Right atrium auricular region (tissue), 2 donors: ENCODE results near the gene TFAP2C. TPM values are rescaled to one million over a fixed set of nuclear protein-coding genes. Genes with fewer than 3 reads are reported as not detected.

Experiments used
- DNase-seq: peaks from one replicate; pipeline ENCODE4 v3.0.0-alpha.2; 2019; ENCODE audit warnings: low spot score
- H3K27ac ChIP-seq, 2 donors: fragments of 200-600 bp; sonication (generic); 1 replicate in 1 of 2; 2 replicates in 1 of 2; pipeline ENCODE4 v1.5.1; 2016 to 2019
- H3K27me3 ChIP-seq, 2 donors: fragments of 200-600 bp; sonication (generic); one replicate each; pipeline versions ENCODE4 v1.5.1 to v1.6.0; 2017 to 2019
- H3K36me3 ChIP-seq: fragments of 200-600 bp; sonication (generic); one replicate; pipeline ENCODE4 v1.5.1; 2016
- H3K4me1 ChIP-seq, 2 donors: fragments of 200-600 bp; sonication (generic); one replicate each; pipeline versions ENCODE4 v1.5.1 to v1.6.0; 2017 to 2019
- H3K4me3 ChIP-seq, 2 donors: fragments of 200-600 bp; sonication (generic); 1 replicate in 1 of 2; 2 replicates in 1 of 2; pipeline ENCODE4 v1.5.1; 2017 to 2019; ENCODE audit warnings: mild to moderate bottlenecking in 1 of 2, moderate library complexity in 1 of 2
- H3K9me3 ChIP-seq, 2 donors: fragments of 200-600 bp; sonication (generic); one replicate each; pipeline ENCODE4 v1.5.1; 2019
- CTCF ChIP-seq, 2 donors: fragments of 200-600 bp; sonication (generic); IDR thresholded peaks; one replicate each; pipeline ENCODE4 v1.5.1; 2019; ENCODE audit warnings: antibody characterized with exemption in 2 of 2
- total RNA-seq, 2 donors: library from RNA; depleted of rRNA; stranded (reverse); fragments of >200 nt; gene quantifications; one replicate each; pipeline ENCODE4 v1.1.0, GENCODE V29; 2016

Gene TFAP2C
- total RNA-seq, 2 donors from 2014 or later = 0.37 to 0.39 TPM

- Histone ChIP-seq H3K4me1 (no peaks in the 10 kb centered on the region), H3K27me3 (no peaks in the 10 kb centered on the region), H3K27ac (no peak overlapping the region), H3K36me3 (no peaks in the 10 kb centered on the region), H3K4me3 (no peak overlapping the region), H3K9me3 (no peaks in the 10 kb centered on the region)
- TF ChIP-seq CTCF (IDR thresholded peaks at IDR 0.05) = no peak
- no peak for DNase-seq
These were observed 34.6 kb downstream of the TFAP2C start for GRCh38 chr20:56663660-56664059.

- no peaks in the 10 kb centered on the region for H3K9me3 ChIP-seq
- DNase-seq = no peak
- H3K4me1 ChIP-seq = no peaks in the 10 kb centered on the region
- H3K36me3 ChIP-seq = no peaks in the 10 kb centered on the region
- no peaks in the 10 kb centered on the region for H3K27me3 ChIP-seq
- H3K4me3 ChIP-seq = no peak overlapping the region
- no peak for TF ChIP-seq CTCF (IDR thresholded peaks at IDR 0.05)
- H3K27ac ChIP-seq = no peak overlapping the region
These were observed 35.7 kb downstream of the TFAP2C start for GRCh38 chr20:56664796-56665195.

- no peak for DNase-seq
- H3K27ac ChIP-seq = no peak overlapping the region
- no peaks in the 10 kb centered on the region for H3K4me1 ChIP-seq
- no peaks in the 10 kb centered on the region for H3K36me3 ChIP-seq
- H3K27me3 ChIP-seq = no peaks in the 10 kb centered on the region
- H3K9me3 ChIP-seq = no peaks in the 10 kb centered on the region
- H3K4me3 ChIP-seq = no peak overlapping the region
- TF ChIP-seq CTCF (IDR thresholded peaks at IDR 0.05) = no peak
These were observed 36.7 kb downstream of the TFAP2C start for GRCh38 chr20:56665806-56666205.

GRCh38 chr20:56673450-56673849 lies 44.3 kb downstream of the TFAP2C start:
- Histone ChIP-seq H3K27me3 (no peaks in the 10 kb centered on the region), H3K36me3 (no peaks in the 10 kb centered on the region), H3K27ac (no peak overlapping the region), H3K4me1 (no peaks in the 10 kb centered on the region), H3K4me3 (no peak overlapping the region), H3K9me3 (no peaks in the 10 kb centered on the region)
- no peak for DNase-seq
- TF ChIP-seq CTCF (IDR thresholded peaks at IDR 0.05) = no peak

- Histone ChIP-seq H3K4me1 (no peaks in the 10 kb centered on the region), H3K27ac (no peak overlapping the region), H3K27me3 (no peaks in the 10 kb centered on the region), H3K36me3 (no peaks in the 10 kb centered on the region), H3K9me3 (no peaks in the 10 kb centered on the region), H3K4me3 (no peak overlapping the region)
- no peak for TF ChIP-seq CTCF (IDR thresholded peaks at IDR 0.05)
- no peak for DNase-seq
These were observed 46.9 kb downstream of the TFAP2C start for GRCh38 chr20:56676001-56676400.

- no peaks in the 10 kb centered on the region for H3K36me3 ChIP-seq
- no peaks in the 10 kb centered on the region for H3K27me3 ChIP-seq
- H3K27ac ChIP-seq = no peak overlapping the region
- H3K9me3 ChIP-seq = no peaks in the 10 kb centered on the region
- H3K4me3 ChIP-seq = no peak overlapping the region
- DNase-seq = no peak
- H3K4me1 ChIP-seq = no peaks in the 10 kb centered on the region
- no peak for TF ChIP-seq CTCF (IDR thresholded peaks at IDR 0.05)
These were observed 47.6 kb downstream of the TFAP2C start for GRCh38 chr20:56676679-56677078.
